ENCODE data around the gene CCDC146. TPM values are rescaled to one million over a fixed set of nuclear protein-coding genes. Genes with fewer than 3 reads are reported as not detected.

Gene CCDC146, protein sequence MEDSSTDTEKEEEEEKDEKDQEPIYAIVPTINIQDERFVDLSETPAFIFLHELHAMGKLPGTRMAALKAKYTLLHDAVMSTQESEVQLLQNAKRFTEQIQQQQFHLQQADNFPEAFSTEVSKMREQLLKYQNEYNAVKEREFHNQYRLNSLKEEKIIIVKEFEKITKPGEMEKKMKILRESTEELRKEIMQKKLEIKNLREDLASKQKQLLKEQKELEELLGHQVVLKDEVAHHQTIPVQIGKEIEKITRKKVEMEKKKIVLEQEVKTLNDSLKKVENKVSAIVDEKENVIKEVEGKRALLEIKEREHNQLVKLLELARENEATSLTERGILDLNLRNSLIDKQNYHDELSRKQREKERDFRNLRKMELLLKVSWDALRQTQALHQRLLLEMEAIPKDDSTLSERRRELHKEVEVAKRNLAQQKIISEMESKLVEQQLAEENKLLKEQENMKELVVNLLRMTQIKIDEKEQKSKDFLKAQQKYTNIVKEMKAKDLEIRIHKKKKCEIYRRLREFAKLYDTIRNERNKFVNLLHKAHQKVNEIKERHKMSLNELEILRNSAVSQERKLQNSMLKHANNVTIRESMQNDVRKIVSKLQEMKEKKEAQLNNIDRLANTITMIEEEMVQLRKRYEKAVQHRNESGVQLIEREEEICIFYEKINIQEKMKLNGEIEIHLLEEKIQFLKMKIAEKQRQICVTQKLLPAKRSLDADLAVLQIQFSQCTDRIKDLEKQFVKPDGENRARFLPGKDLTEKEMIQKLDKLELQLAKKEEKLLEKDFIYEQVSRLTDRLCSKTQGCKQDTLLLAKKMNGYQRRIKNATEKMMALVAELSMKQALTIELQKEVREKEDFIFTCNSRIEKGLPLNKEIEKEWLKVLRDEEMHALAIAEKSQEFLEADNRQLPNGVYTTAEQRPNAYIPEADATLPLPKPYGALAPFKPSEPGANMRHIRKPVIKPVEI
- total RNA-seq, result 23.5 TPM

DNA sequence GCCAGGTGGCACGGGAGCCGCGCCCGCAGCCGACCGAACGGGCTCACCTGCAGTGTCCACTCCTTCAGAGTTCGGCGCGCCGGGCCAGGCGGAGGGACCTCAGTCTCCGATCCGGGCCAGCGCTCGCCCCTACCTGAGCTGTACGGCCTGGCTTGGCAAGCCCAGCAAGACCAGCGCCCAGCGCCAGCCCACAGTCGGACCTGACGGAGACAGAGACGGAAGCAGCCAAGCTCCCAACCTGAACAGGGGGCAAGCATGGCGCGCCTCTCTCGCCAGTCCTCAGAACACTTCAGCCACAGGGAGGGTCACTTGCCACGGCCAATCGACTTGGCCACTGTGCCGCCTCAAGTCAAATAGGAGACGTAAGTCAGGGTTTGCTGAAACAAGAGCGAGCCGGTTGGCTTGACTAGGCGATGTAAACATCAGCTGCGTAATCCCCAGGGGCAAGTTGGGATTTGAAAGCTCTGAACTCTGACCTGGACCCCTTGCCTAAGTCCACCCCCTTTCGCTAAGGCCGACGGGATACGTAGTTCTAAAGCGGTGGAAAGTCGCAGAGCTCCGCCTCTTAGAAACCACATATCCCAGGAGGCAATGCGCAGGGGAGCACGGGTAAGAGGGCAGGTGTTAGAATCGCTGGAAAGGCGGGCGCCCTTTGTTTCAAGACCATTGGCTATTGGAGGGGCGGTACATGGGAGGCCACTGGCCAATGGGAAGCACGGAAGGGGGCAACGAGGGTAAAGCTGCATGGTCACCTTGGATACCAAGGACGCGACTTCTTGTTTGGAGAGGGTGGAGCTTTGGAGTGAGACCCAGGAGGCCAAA is at the start of gene CCDC146:
TSS of gene CCDC146 (plus strand) at position 756 of the 822 bp plus-strand sequence. CDS start 45,054 bp downstream, outside the sequence.

DNA sequence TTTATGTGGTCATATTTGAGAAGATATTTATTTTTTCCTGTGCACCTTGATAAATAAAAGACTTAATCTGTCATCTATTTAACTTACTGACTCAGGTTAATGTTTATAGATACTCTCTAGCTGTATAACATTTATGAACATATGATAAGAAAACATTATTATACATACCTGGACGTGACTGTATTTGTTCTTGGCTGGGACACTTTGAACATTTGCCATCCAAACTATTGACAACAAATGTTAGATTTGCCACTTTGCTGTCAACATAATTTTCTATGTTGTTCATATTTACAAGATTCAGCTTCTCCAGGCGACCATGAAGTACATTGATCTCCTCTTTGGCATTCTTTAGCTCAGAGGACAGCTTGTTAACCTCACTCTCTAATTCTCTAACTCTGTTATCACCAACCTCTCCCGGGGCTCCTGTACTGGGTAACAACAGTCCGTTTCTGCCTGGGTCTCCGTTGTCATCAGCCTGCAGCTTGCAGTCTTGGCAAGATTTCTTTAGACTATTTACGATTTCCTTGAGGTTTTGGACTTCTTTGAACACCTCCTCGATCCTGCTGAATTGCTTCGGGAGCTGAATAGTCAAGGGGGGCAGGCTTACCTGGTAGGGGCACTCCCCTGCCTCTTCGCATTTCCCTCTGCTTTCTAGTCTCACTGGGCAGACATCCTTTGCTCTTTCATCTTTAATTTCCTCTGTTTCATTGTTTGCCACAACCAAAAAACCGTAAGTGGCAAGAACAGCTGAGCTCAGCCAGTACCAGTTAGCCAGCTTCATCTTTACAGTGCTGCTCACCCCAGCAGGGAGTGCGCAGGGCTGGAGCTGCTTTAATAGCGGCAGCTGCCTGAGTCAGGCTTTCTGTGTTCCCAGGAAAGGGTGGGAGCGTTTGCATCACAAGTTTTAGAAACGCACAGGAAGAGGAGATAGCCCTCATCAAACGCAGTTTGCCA is 76.9 kb downstream of the CCDC146 start, which contains the start of gene FGL2:
TSS of gene FGL2 (minus strand) at position 807 of the 954 bp plus-strand sequence. CDS start at position 781, 26 bp downstream.

Other genes with a start within 250 kb of the CCDC146 start
- gene SPDYE17, start 90.3 kb upstream of the CCDC146 start, total RNA-seq, result not detected
- 0.94 TPM for gene SPDYE18, start 60.1 kb upstream of the CCDC146 start, total RNA-seq
- gene FGL2, start 77.2 kb downstream of the CCDC146 start, total RNA-seq, result 0.63 TPM

Data from parietal lobe (tissue), 1 donor.